Stomach (tissue), 9 donors: ENCODE data around the gene CHI3L1. TPM values are rescaled to one million over a fixed set of nuclear protein-coding genes. Genes with fewer than 3 reads are reported as not detected.

Source experiments
- DNase-seq, 2 donors: peaks; one replicate each; pipeline versions ENCODE4 v3.0.0 to v3.0.0-alpha.2; 2013 to 2019
- H3K27ac ChIP-seq, 5 donors: fragments of 200-600 bp in 4 of 5; sonication (generic) in 4 of 5; one replicate each; pipeline ENCODE4 v1.5.1; 2013 to 2019; ENCODE audit warnings: mild to moderate bottlenecking in 1 of 5, moderate library complexity in 1 of 5
- H3K27me3 ChIP-seq, 3 donors: fragments of 200-600 bp; sonication (generic); one replicate each; pipeline ENCODE4 v1.5.1; 2017 to 2019; ENCODE audit warnings: mixed run types in 1 of 3
- H3K36me3 ChIP-seq, 4 donors: fragments of 200-600 bp; sonication (generic); 1 replicate in 3 of 4; 2 replicates in 1 of 4; pipeline ENCODE4 v1.5.1; 2016 to 2019
- H3K4me1 ChIP-seq, 4 donors: fragments of 200-600 bp; sonication (generic); one replicate each; pipeline ENCODE4 v1.5.1; 2016 to 2019
- H3K4me3 ChIP-seq, 4 donors: fragments of 200-600 bp; sonication (generic) in 3 of 4; one replicate each; pipeline ENCODE4 v1.5.1; 2016 to 2019; ENCODE audit warnings: mild to moderate bottlenecking in 1 of 4
- H3K9me3 ChIP-seq, 4 donors: fragments of 200-600 bp; sonication (generic); one replicate each; pipeline ENCODE4 v1.5.1; 2016 to 2019
- EP300 ChIP-seq: sonication (generic); formaldehyde crosslinking; IDR thresholded peaks from one replicate; pipeline ENCODE4 v1.6.1; 2017; ENCODE audit warnings: antibody characterized with exemption
- POLR2A ChIP-seq, 4 donors: fragments of 450-650 bp; IDR thresholded peaks; one replicate each; pipeline ENCODE4 v1.6.1; 2016; ENCODE audit warnings: antibody characterized with exemption in 4 of 4, control low read depth in 2 of 4, mild to moderate bottlenecking in 1 of 4, moderate library complexity in 1 of 4
- POLR2AphosphoS5 ChIP-seq, 3 donors: sonication (generic); formaldehyde crosslinking; IDR thresholded peaks; one replicate each; pipeline ENCODE4 v1.6.1; 2016; ENCODE audit warnings: antibody characterized with exemption in 3 of 3
- WGBS, 5 donors: extraction: QIAGEN DNeasy Blood & Tissue Kit in 3 of 5; methylation state at CpG; one replicate each; pipeline versions ENCODE4 v1.1.5 to v1.1.7; 2013 to 2018; 5-methylcytosine and 5-hydroxymethylcytosine counted together
- intact Hi-C: fragments of 100-400 bp; cut with DNase I; formaldehyde crosslinking; loops from one replicate; pipeline ENCODE4 v1.15.1; 2023; ENCODE audit warnings: low total_unique reads
- polyA plus RNA-seq, 3 donors: library from polyadenylated mRNA; stranded (reverse); fragments of 200-250 nt; gene quantifications; one replicate each; pipeline ENCODE4 v1.2.3, GENCODE V29; 2013
- total RNA-seq, 5 donors: library from RNA; depleted of rRNA; stranded (reverse); fragments of >200 nt; gene quantifications; one replicate each; pipeline versions ENCODE4 v1.1.0 to v1.2.3, GENCODE V29; 2014 to 2016
- TF ChIP-seq, protein P1 (sequence below), 7 experiments: fragments of 450-650 bp in 4 of 7; fragments of 200-600 bp in 3 of 7; sonication (generic) in 3 of 7; IDR thresholded peaks; one replicate each; pipeline ENCODE4 v1.5.1; 2016 to 2019; ENCODE audit warnings: antibody characterized with exemption in 7 of 7, control low read depth in 2 of 7, mild to moderate bottlenecking in 1 of 7
- donor health status: healthy with polysubstance abuse.
- donor health status: Bipolar disorder and iron deficiency.
- donor health status: healthy.

Gene CHI3L1
- total and polyA plus RNA-seq, 8 donors: 1.1 to 28.1 (median 3.9) TPM; not detected in 3

DNA sequence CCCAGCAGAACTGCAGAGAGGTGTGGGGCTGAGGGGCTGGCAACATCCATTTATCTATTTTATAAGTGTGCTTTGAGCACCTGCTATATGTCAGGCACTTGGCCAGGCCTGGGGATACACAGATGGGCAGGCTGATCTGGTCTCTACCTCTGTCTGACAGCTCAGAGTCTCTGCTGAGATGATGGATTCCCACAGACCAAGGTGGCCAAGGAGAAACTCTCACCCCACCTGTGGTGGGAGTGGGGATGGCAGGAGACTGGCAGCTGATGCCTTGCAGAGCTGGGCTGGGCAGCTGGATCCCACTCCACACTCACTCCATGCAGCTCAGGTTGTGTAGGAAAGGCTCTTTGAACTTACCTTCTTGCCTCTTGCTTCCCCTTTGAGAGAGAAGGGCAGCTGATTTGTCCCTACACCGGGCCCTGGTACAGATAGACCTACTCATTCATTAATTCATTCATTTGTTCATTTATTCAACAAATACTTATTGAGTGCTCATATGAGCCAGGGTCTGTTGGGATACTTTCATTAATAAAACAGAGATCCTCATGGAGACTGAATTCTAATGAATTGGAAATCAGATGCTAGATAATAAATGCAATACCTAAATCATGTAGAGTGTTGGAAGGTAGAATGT is 50.0 kb downstream of the CHI3L1 start:
- no peaks in the 10 kb centered on the region for H3K27me3 ChIP-seq
- 88 to 100% (median 95%) methylated on average over 1 of the region's 1 CpG for WGBS, 5 donors
- no peak overlapping the region for H3K4me3 ChIP-seq
- no peak overlapping the region for H3K27ac ChIP-seq
- intact Hi-C loops: no loop called here
- H3K36me3 ChIP-seq: no peaks in the 10 kb centered on the region
- no peak for DNase-seq
- H3K4me1 ChIP-seq: peaks cover 0 to 13% (median 5%) of the 10 kb centered on the region in 4 donors
- TF ChIP-seq POLR2A (IDR thresholded peaks at IDR 0.05): no peak
- TF ChIP-seq POLR2AphosphoS5 (IDR thresholded peaks at IDR 0.05): no peak
- no peak for TF ChIP-seq EP300
- TF ChIP-seq, protein P1, sequence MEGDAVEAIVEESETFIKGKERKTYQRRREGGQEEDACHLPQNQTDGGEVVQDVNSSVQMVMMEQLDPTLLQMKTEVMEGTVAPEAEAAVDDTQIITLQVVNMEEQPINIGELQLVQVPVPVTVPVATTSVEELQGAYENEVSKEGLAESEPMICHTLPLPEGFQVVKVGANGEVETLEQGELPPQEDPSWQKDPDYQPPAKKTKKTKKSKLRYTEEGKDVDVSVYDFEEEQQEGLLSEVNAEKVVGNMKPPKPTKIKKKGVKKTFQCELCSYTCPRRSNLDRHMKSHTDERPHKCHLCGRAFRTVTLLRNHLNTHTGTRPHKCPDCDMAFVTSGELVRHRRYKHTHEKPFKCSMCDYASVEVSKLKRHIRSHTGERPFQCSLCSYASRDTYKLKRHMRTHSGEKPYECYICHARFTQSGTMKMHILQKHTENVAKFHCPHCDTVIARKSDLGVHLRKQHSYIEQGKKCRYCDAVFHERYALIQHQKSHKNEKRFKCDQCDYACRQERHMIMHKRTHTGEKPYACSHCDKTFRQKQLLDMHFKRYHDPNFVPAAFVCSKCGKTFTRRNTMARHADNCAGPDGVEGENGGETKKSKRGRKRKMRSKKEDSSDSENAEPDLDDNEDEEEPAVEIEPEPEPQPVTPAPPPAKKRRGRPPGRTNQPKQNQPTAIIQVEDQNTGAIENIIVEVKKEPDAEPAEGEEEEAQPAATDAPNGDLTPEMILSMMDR (IDR thresholded peaks at IDR 0.05): no peak
- H3K9me3 ChIP-seq: no peaks in the 10 kb centered on the region

DNA sequence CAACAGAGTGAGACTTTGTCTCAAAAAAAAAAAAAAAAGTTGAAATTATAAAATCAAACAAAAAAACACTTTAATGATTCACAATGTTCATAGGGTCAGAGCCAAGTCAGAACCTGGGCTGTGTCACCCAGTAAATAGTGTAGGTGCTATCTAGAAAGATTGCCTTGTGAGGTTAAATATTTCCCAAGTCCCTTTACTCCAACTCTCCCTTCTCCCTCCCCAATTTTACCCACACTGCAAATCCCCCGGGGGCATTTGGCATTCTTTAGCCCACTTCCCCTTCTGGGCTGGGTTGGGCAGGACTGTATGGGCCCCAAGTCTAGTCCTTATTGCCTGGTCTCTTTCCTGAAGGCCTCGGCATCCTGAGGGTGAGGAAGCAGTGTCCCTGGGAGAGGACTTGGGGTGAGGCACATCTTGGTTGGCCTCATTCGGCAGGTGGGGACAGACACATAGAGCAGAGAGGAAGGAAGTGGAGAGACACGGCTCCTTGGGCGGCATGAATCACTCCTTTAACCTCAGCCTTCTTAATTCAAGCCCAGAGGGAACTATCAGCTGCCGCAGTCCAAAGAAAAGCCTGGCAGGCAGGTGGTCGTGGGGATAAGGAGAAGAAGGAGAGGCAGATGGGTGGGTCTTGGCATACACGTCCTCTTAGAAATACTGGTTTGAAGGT is 50.7 kb downstream of the CHI3L1 start:
- H3K27ac ChIP-seq: no peak overlapping the region
- peaks cover 0 to 13% (median 6%) of the 10 kb centered on the region in 4 donors for H3K4me1 ChIP-seq
- no peaks in the 10 kb centered on the region for H3K36me3 ChIP-seq
- no peaks in the 10 kb centered on the region for H3K9me3 ChIP-seq
- 23 to 47% (median 31%) methylated on average over 8 of the region's 8 CpGs for WGBS, 5 donors
- H3K4me3 ChIP-seq: no peak overlapping the region
- no peak for TF ChIP-seq POLR2A (IDR thresholded peaks at IDR 0.05)
- TF ChIP-seq POLR2AphosphoS5 (IDR thresholded peaks at IDR 0.05): no peak
- TF ChIP-seq EP300: no peak
- TF ChIP-seq, protein P1 (IDR thresholded peaks at IDR 0.05): no peak
- no peaks in the 10 kb centered on the region for H3K27me3 ChIP-seq
- DNase-seq: peak in 1 of 2 donors; percentile 38
- intact Hi-C loops: no loop called here

DNA sequence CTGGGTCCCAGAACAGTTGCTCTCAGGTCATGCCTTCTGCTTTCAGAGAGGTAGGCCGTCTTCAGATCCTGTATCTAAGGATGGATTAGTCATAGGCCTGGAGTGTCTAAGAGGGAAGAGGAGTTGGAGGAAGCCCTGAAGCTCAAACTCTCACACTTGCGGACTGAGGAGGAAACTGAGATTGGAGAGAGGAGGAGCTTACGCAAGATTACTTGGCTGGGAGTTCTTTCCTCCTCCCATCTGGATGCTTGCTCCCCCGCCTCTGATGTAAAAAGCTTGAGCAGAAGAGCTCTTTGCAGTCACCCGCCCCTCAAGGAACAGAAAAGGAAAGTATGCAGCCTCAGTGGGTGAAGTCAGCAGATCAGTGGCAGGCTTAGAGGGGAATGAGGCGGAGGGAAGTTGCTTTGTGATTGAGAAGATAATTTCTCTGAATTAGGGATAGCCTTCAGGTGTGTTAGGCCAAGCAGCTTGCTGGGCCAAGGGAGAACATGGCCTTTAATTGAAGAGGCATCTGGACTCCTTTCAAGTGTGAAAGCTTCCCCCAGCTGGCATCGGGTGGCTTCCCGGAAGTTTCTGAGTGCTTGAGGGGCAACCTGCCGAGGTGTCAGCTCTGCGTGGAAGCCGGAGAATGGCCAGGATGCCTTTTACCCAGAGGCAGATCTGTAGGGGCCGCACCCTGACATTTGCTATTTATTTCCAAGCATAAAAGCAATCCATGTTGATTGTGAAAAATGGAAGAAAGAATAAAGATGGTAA is 52.4 kb downstream of the CHI3L1 start:
- Histone ChIP-seq H3K27me3 (peaks cover 0 to 2% (median 0%) of the 10 kb centered on the region in 3 donors), H3K36me3 (no peaks in the 10 kb centered on the region), H3K27ac (peak overlapping the region in 2 of 5 donors; percentile 6 to 38), H3K4me1 (peaks cover 5 to 26% (median 21%) of the 10 kb centered on the region in 4 donors), H3K4me3 (no peak overlapping the region), H3K9me3 (no peaks in the 10 kb centered on the region)
- DNase-seq: peak in 1 of 2 donors; percentile 66
- intact Hi-C loops: no loop called here
- 82 to 92% (median 83%) methylated on average over 12 of the region's 12 CpGs for WGBS, 5 donors
- TF ChIP-seq, protein P1 (IDR thresholded peaks at IDR 0.05): no peak
- TF ChIP-seq POLR2A (IDR thresholded peaks at IDR 0.05) (no peak), POLR2AphosphoS5 (IDR thresholded peaks at IDR 0.05) (no peak), EP300 (no peak)

DNA sequence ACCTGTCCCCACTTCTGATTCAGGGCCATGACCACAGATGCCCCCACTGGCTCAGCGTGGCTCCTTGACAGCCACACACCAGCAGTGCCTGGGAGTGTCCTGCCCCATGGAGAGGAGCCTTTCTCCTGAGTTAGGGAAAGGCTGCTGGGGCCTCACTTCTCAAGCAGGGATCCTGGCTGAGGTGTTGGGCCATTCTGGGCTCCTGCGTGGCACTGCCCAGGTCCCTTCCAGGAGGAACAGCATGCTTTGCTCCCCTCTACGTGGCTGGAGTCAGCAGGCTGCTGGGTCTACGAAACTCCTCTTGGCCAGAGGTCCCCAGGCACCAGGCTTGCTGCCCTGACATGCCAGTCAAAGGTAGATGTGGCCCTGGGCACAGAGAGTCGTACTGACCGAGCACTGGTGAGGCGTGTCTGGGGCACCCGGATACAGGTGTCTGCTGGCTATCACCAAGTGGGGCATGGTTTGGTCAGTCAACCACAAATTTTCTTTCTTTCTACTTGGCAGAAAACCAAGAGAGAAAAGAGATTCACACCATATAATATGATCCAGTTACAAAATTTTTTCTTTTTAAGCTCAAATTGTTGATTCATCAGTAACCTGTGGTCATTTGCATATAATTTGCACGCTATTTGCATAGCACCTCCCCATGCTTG is 54.8 kb downstream of the CHI3L1 start:
- intact Hi-C loops: no loop called here
- H3K4me3 ChIP-seq: no peak overlapping the region
- no peak overlapping the region for H3K27ac ChIP-seq
- TF ChIP-seq, protein P1 (IDR thresholded peaks at IDR 0.05): no peak
- TF ChIP-seq EP300 (no peak), POLR2AphosphoS5 (IDR thresholded peaks at IDR 0.05) (no peak), POLR2A (IDR thresholded peaks at IDR 0.05) (no peak)
- DNase-seq: peak in 1 of 2 donors; percentile 18
- 81 to 93% (median 84%) methylated on average over 7 to 9 of the region's 9 CpGs for WGBS, 5 donors
- no peaks in the 10 kb centered on the region for H3K9me3 ChIP-seq
- peaks cover 0 to 26% (median 20%) of the 10 kb centered on the region in 3 donors for H3K27me3 ChIP-seq
- H3K4me1 ChIP-seq: peaks cover 27 to 50% (median 45%) of the 10 kb centered on the region in 4 donors
- no peaks in the 10 kb centered on the region for H3K36me3 ChIP-seq
